ENCODE measurements around the gene INPP5D. TPM values are rescaled to one million over a fixed set of nuclear protein-coding genes. Genes with fewer than 3 reads are reported as not detected.
"Not testable (repeated sequence)": the region's sequence is repeated elsewhere in the genome, so short reads cannot be mapped to it uniquely, and the experiment has no call there.

Gene INPP5D
- total RNA-seq, 4 donors from 2014 or later, result 6.5 to 18.7 (median 11.5) TPM

GRCh38 chr2:233013027-233013461 lies 47.1 kb upstream of the INPP5D start, which contains the start of gene NGEF:
Gene NGEF (minus strand): TSS chr2:233013256. CDS start chr2:232974890, 38,366 bp downstream.
- H3K36me3 ChIP-seq, result no peaks in the 10 kb centered on the region
- H3K4me1 ChIP-seq, result no peaks in the 10 kb centered on the region
- TF ChIP-seq POLR2AphosphoS5 (IDR thresholded peaks at IDR 0.05) (no peak), POLR2A (IDR thresholded peaks at IDR 0.05) (no peak), CTCF (IDR thresholded peaks at IDR 0.05) (no peak)
- 96% methylated on average over 7 of the region's 12 CpGs for WGBS
- peak in 1 of 2 donors; percentile 69 for DNase-seq (ENCODE audit: low spot score in 2 of 2)
- no peaks in the 10 kb centered on the region for H3K9me3 ChIP-seq
- no peak within 1 kb of the TSS for H3K4me3 ChIP-seq
- no peak within 1 kb of the TSS for H3K27ac ChIP-seq
- H3K27me3 ChIP-seq, result no peaks in the 10 kb centered on the region

GRCh38 chr2:233013650-233014049 lies 46.5 kb upstream of the INPP5D start:
- no peak for TF ChIP-seq POLR2AphosphoS5 (IDR thresholded peaks at IDR 0.05)
- H3K9me3 ChIP-seq, result no peaks in the 10 kb centered on the region
- DNase-seq (ENCODE audit: low spot score in 2 of 2), result no peak
- H3K27me3 ChIP-seq, result no peaks in the 10 kb centered on the region
- no peaks in the 10 kb centered on the region for H3K36me3 ChIP-seq
- H3K4me1 ChIP-seq, result no peaks in the 10 kb centered on the region
- no peak overlapping the region for H3K27ac ChIP-seq
- H3K4me3 ChIP-seq, result no peak overlapping the region
- WGBS, result 85% methylated on average over 1 of the region's 1 CpG

GRCh38 chr2:233015019-233015645 lies 45.0 kb upstream of the INPP5D start:
- peak in 1 of 2 donors; percentile 26 for DNase-seq (ENCODE audit: low spot score in 2 of 2)
- no peaks in the 10 kb centered on the region for H3K9me3 ChIP-seq
- WGBS, result 94% methylated on average over 1 of the region's 1 CpG

GRCh38 chr2:233017947-233018346 lies 42.2 kb upstream of the INPP5D start:
- Histone ChIP-seq H3K36me3 (no peaks in the 10 kb centered on the region), H3K4me3 (no peak overlapping the region), H3K4me1 (no peaks in the 10 kb centered on the region), H3K9me3 (no peaks in the 10 kb centered on the region), H3K27ac (no peak overlapping the region), H3K27me3 (no peaks in the 10 kb centered on the region)
- no peak for DNase-seq (ENCODE audit: low spot score in 2 of 2)
- TF ChIP-seq CTCF (IDR thresholded peaks at IDR 0.05) (no peak), POLR2A (IDR thresholded peaks at IDR 0.05) (no peak), EP300 (IDR thresholded peaks at IDR 0.05) (no peak), POLR2AphosphoS5 (IDR thresholded peaks at IDR 0.05) (no peak)
- 89% methylated on average over 1 of the region's 1 CpG for WGBS

More at GRCh38 chr2:233015019-233015645, 45.0 kb upstream of the INPP5D start:
- no peak for TF ChIP-seq POLR2A (IDR thresholded peaks at IDR 0.05)
- TF ChIP-seq POLR2AphosphoS5 (IDR thresholded peaks at IDR 0.05), result no peak
- TF ChIP-seq CTCF (IDR thresholded peaks at IDR 0.05), result no peak
- TF ChIP-seq EP300 (IDR thresholded peaks at IDR 0.05), result no peak
- no peaks in the 10 kb centered on the region for H3K4me1 ChIP-seq
- H3K27me3 ChIP-seq, result no peaks in the 10 kb centered on the region
- no peak overlapping the region for H3K4me3 ChIP-seq
- H3K36me3 ChIP-seq, result no peaks in the 10 kb centered on the region
- no peak overlapping the region for H3K27ac ChIP-seq

- H3K9me3 ChIP-seq; H3K4me3 ChIP-seq; H3K27me3 ChIP-seq; H3K36me3 ChIP-seq; H3K27ac ChIP-seq; DNase-seq (ENCODE audit: low spot score in 2 of 2); H3K4me1 ChIP-seq: not testable (repeated sequence)
- WGBS, result 93% methylated on average over 4 of the region's 4 CpGs
Observed at GRCh38 chr2:233019610-233020009, 40.5 kb upstream of the INPP5D start.

- WGBS, result 83% methylated on average over 2 of the region's 2 CpGs
- no peaks in the 10 kb centered on the region for H3K4me1 ChIP-seq
- TF ChIP-seq POLR2AphosphoS5 (IDR thresholded peaks at IDR 0.05) (no peak), POLR2A (IDR thresholded peaks at IDR 0.05) (no peak), EP300 (IDR thresholded peaks at IDR 0.05) (no peak), CTCF (IDR thresholded peaks at IDR 0.05) (no peak)
- no peaks in the 10 kb centered on the region for H3K36me3 ChIP-seq
- H3K27me3 ChIP-seq, result no peaks in the 10 kb centered on the region
- no peaks in the 10 kb centered on the region for H3K9me3 ChIP-seq
- DNase-seq (ENCODE audit: low spot score in 2 of 2), result no peak
- no peak overlapping the region for H3K27ac ChIP-seq
- no peak overlapping the region for H3K4me3 ChIP-seq
Observed at GRCh38 chr2:233020454-233020853, 39.7 kb upstream of the INPP5D start.

All from suprapubic skin (tissue), 4 donors.